Measurements from ENCODE around the gene SMARCE1.

Gene SMARCE1

GRCh38 chr17:40621019-40621418 is 26.6 kb downstream of the SMARCE1 start:
- no peak overlapping the region for H3K27ac ChIP-seq (ENCODE audit: low read depth, low read length, poor library complexity, severe bottlenecking)
- H3K9me3 ChIP-seq (ENCODE audit: low read length): no peaks in the 10 kb centered on the region
- H3K9ac ChIP-seq (ENCODE audit: low read length): no peak overlapping the region
- no peak overlapping the region for H2AFZ ChIP-seq (ENCODE audit: low read length)
- no peaks in the 10 kb centered on the region for H3F3A ChIP-seq (ENCODE audit: insufficient read depth, low read length)
- peaks cover 46% of the 10 kb centered on the region for H3K4me1 ChIP-seq (ENCODE audit: insufficient read depth, low read length, severe bottlenecking)
- no peaks in the 10 kb centered on the region for H3K79me2 ChIP-seq (ENCODE audit: insufficient read depth, low read length)
- no peaks in the 10 kb centered on the region for H3K36me3 ChIP-seq (ENCODE audit: insufficient read depth, low read length)
- no peak overlapping the region for H3K4me3 ChIP-seq (ENCODE audit: low read depth, low read length, poor library complexity, severe bottlenecking)
- no peak for TF ChIP-seq CTCF (IDR thresholded peaks at IDR 0.05; ENCODE audit: low read length)
- TF ChIP-seq EZH2 (IDR thresholded peaks at IDR 0.05; ENCODE audit: borderline replicate concordance, low read length): no peak
- H3K4me2 ChIP-seq (ENCODE audit: low read length): no peak overlapping the region
- H3K27me3 ChIP-seq (ENCODE audit: insufficient read depth, low read length): no peaks in the 10 kb centered on the region
- H3K9me2 ChIP-seq (ENCODE audit: low read depth, low read length): no peaks in the 10 kb centered on the region
- no peaks in the 10 kb centered on the region for H4K20me1 ChIP-seq (ENCODE audit: insufficient read depth, low read length)

- H3K4me1 ChIP-seq (ENCODE audit: insufficient read depth, low read length, severe bottlenecking): peaks cover 43% of the 10 kb centered on the region
- no peaks in the 10 kb centered on the region for H3K9me3 ChIP-seq (ENCODE audit: low read length)
- H4K20me1 ChIP-seq (ENCODE audit: insufficient read depth, low read length): no peaks in the 10 kb centered on the region
- H3K4me3 ChIP-seq (ENCODE audit: low read depth, low read length, poor library complexity, severe bottlenecking): no peak overlapping the region
- H3K9me2 ChIP-seq (ENCODE audit: low read depth, low read length): no peaks in the 10 kb centered on the region
- H3K79me2 ChIP-seq (ENCODE audit: insufficient read depth, low read length): no peaks in the 10 kb centered on the region
- H3K9ac ChIP-seq (ENCODE audit: low read length): no peak overlapping the region
- H3K27me3 ChIP-seq (ENCODE audit: insufficient read depth, low read length): no peaks in the 10 kb centered on the region
- H3K4me2 ChIP-seq (ENCODE audit: low read length): no peak overlapping the region
- TF ChIP-seq EZH2 (IDR thresholded peaks at IDR 0.05; ENCODE audit: borderline replicate concordance, low read length): no peak
- no peak for TF ChIP-seq CTCF (IDR thresholded peaks at IDR 0.05; ENCODE audit: low read length)
- H2AFZ ChIP-seq (ENCODE audit: low read length): no peak overlapping the region
- no peak overlapping the region for H3K27ac ChIP-seq (ENCODE audit: low read depth, low read length, poor library complexity, severe bottlenecking)
- H3F3A ChIP-seq (ENCODE audit: insufficient read depth, low read length): no peaks in the 10 kb centered on the region
- no peaks in the 10 kb centered on the region for H3K36me3 ChIP-seq (ENCODE audit: insufficient read depth, low read length)
These were observed 28.6 kb downstream of the SMARCE1 start for GRCh38 chr17:40618754-40619625.

GRCh38 chr17:40617678-40618240 is 29.9 kb downstream of the SMARCE1 start:
- H3K27me3 ChIP-seq (ENCODE audit: insufficient read depth, low read length): no peaks in the 10 kb centered on the region
- no peaks in the 10 kb centered on the region for H3F3A ChIP-seq (ENCODE audit: insufficient read depth, low read length)
- H3K79me2 ChIP-seq (ENCODE audit: insufficient read depth, low read length): no peaks in the 10 kb centered on the region
- H2AFZ ChIP-seq (ENCODE audit: low read length): no peak overlapping the region
- TF ChIP-seq CTCF (IDR thresholded peaks at IDR 0.05; ENCODE audit: low read length) (no peak), EZH2 (IDR thresholded peaks at IDR 0.05; ENCODE audit: borderline replicate concordance, low read length) (no peak)
- H3K4me1 ChIP-seq (ENCODE audit: insufficient read depth, low read length, severe bottlenecking): peaks cover 39% of the 10 kb centered on the region
- no peaks in the 10 kb centered on the region for H3K9me3 ChIP-seq (ENCODE audit: low read length)
- H3K9ac ChIP-seq (ENCODE audit: low read length): no peak overlapping the region
- no peaks in the 10 kb centered on the region for H3K9me2 ChIP-seq (ENCODE audit: low read depth, low read length)
- no peak overlapping the region for H3K4me2 ChIP-seq (ENCODE audit: low read length)
- no peaks in the 10 kb centered on the region for H3K36me3 ChIP-seq (ENCODE audit: insufficient read depth, low read length)
- no peaks in the 10 kb centered on the region for H4K20me1 ChIP-seq (ENCODE audit: insufficient read depth, low read length)
- no peak overlapping the region for H3K4me3 ChIP-seq (ENCODE audit: low read depth, low read length, poor library complexity, severe bottlenecking)
- no peak overlapping the region for H3K27ac ChIP-seq (ENCODE audit: low read depth, low read length, poor library complexity, severe bottlenecking)

Data from OCI-LY1 (cell line).